HG02588 (cell line): ENCODE data around the gene GPHA2.

Source experiments
- ATAC-seq: cut with Tn5 transposase; IDR thresholded peaks from one replicate; pipeline ENCODE4 v1.9.1; 2021; ENCODE audit warnings: mild to moderate bottlenecking, moderate library complexity; ENCODE audit not compliant: unreplicated experiment

Gene GPHA2

GRCh38 chr11:64892838-64893193 lies 42.9 kb downstream of the GPHA2 start:
- ATAC-seq = no peak

GRCh38 chr11:64892411-64892831 lies 43.3 kb downstream of the GPHA2 start:
- ATAC-seq = no peak

GRCh38 chr11:64891880-64892279 lies 43.8 kb downstream of the GPHA2 start:
- ATAC-seq = no peak

GRCh38 chr11:64891215-64891848 lies 44.4 kb downstream of the GPHA2 start:
- no peak for ATAC-seq

GRCh38 chr11:64890522-64890939 lies 45.2 kb downstream of the GPHA2 start:
- no peak for ATAC-seq

GRCh38 chr11:64888729-64889511 lies 46.8 kb downstream of the GPHA2 start:
- ATAC-seq = no peak

- no peak for ATAC-seq
Measured at GRCh38 chr11:64888406-64888728, 47.3 kb downstream of the GPHA2 start.

- peak; percentile 62 for ATAC-seq
Measured at GRCh38 chr11:64887757-64888405, 47.8 kb downstream of the GPHA2 start.

- ATAC-seq = no peak
Measured at GRCh38 chr11:64887234-64887756, 48.4 kb downstream of the GPHA2 start.

GRCh38 chr11:64885367-64886286 lies 50.1 kb downstream of the GPHA2 start:
- ATAC-seq = no peak
